ENCODE results near the gene NSUN7.
"Not testable (repeated sequence)": the region's sequence is repeated elsewhere in the genome, so short reads cannot be mapped to it uniquely, and the experiment has no call there.

Gene NSUN7

GRCh38 chr4:40812386-40812785 lies 62.6 kb downstream of the NSUN7 start:
- no peak for ATAC-seq (replicated peaks)
- Mint-ChIP-seq H3K27ac (no peak overlapping the region), H3K36me3 (ENCODE audit: insufficient read depth) (no peaks in the 10 kb centered on the region), H3K9me3 (no peaks in the 10 kb centered on the region), H3K4me1 (ENCODE audit: low read depth in 2 of 2) (no peaks in the 10 kb centered on the region), H3K27me3 (peaks cover 6 to 9% of the 10 kb centered on the region in 2 donors), H3K4me3 (no peak overlapping the region)
- no peak for DNase-seq

- no peaks in the 10 kb centered on the region for H3K4me1 Mint-ChIP-seq (ENCODE audit: low read depth in 2 of 2)
- H3K27ac Mint-ChIP-seq, result no peak overlapping the region
- H3K27me3 Mint-ChIP-seq, result peaks cover 6 to 9% of the 10 kb centered on the region in 2 donors
- no peaks in the 10 kb centered on the region for H3K36me3 Mint-ChIP-seq (ENCODE audit: insufficient read depth)
- no peaks in the 10 kb centered on the region for H3K9me3 Mint-ChIP-seq
- DNase-seq (no peak), ATAC-seq (replicated peaks) (no peak)
- no peak overlapping the region for H3K4me3 Mint-ChIP-seq
These were observed 63.1 kb downstream of the NSUN7 start for GRCh38 chr4:40812856-40813255.

- ATAC-seq (replicated peaks); H3K4me1 Mint-ChIP-seq (ENCODE audit: low read depth in 2 of 2); H3K9me3 Mint-ChIP-seq; H3K27me3 Mint-ChIP-seq; DNase-seq; H3K4me3 Mint-ChIP-seq; H3K27ac Mint-ChIP-seq; H3K36me3 Mint-ChIP-seq (ENCODE audit: insufficient read depth): not testable (repeated sequence)
These were observed 67.4 kb downstream of the NSUN7 start for GRCh38 chr4:40817157-40817556.

GRCh38 chr4:40820101-40820500 lies 70.3 kb downstream of the NSUN7 start:
- Mint-ChIP-seq H3K36me3 (ENCODE audit: insufficient read depth) (peaks cover 4% of the 10 kb centered on the region), H3K27ac (no peak overlapping the region), H3K4me3 (no peak overlapping the region), H3K9me3 (no peaks in the 10 kb centered on the region), H3K27me3 (peaks cover 6 to 23% of the 10 kb centered on the region in 2 donors), H3K4me1 (ENCODE audit: low read depth in 2 of 2) (no peaks in the 10 kb centered on the region)
- ATAC-seq (replicated peaks), result no peak
- DNase-seq, result no peak

GRCh38 chr4:40822420-40823166 lies 72.8 kb downstream of the NSUN7 start:
- DNase-seq (no peak), ATAC-seq (replicated peaks) (no peak)
- Mint-ChIP-seq H3K4me3 (no peak overlapping the region), H3K27me3 (peaks cover 6 to 27% of the 10 kb centered on the region in 2 donors), H3K9me3 (no peaks in the 10 kb centered on the region), H3K27ac (no peak overlapping the region), H3K4me1 (ENCODE audit: low read depth in 2 of 2) (no peaks in the 10 kb centered on the region), H3K36me3 (ENCODE audit: insufficient read depth) (peaks cover 4% of the 10 kb centered on the region)

- peaks cover 22 to 53% of the 10 kb centered on the region in 2 donors for H3K27me3 Mint-ChIP-seq
- H3K4me1 Mint-ChIP-seq (ENCODE audit: low read depth in 2 of 2), result no peaks in the 10 kb centered on the region
- H3K4me3 Mint-ChIP-seq, result no peak overlapping the region
- no peak overlapping the region for H3K27ac Mint-ChIP-seq
- H3K36me3 Mint-ChIP-seq (ENCODE audit: insufficient read depth), result no peaks in the 10 kb centered on the region
- DNase-seq (no peak), ATAC-seq (replicated peaks) (no peak)
- no peaks in the 10 kb centered on the region for H3K9me3 Mint-ChIP-seq
These were observed 75.5 kb downstream of the NSUN7 start for GRCh38 chr4:40825014-40825838.

- Mint-ChIP-seq H3K27ac (no peak overlapping the region), H3K4me1 (ENCODE audit: low read depth in 2 of 2) (no peaks in the 10 kb centered on the region), H3K4me3 (no peak overlapping the region), H3K9me3 (no peaks in the 10 kb centered on the region), H3K36me3 (ENCODE audit: insufficient read depth) (no peaks in the 10 kb centered on the region), H3K27me3 (peaks cover 22 to 53% of the 10 kb centered on the region in 2 donors)
- no peak for DNase-seq
- no peak for ATAC-seq (replicated peaks)
These were observed 77.1 kb downstream of the NSUN7 start for GRCh38 chr4:40826821-40827220.

GRCh38 chr4:40827758-40828157 lies 78.0 kb downstream of the NSUN7 start:
- Mint-ChIP-seq H3K4me3 (no peak overlapping the region), H3K27ac (no peak overlapping the region), H3K27me3 (peaks cover 22 to 50% of the 10 kb centered on the region in 2 donors), H3K9me3 (no peaks in the 10 kb centered on the region), H3K4me1 (ENCODE audit: low read depth in 2 of 2) (no peaks in the 10 kb centered on the region), H3K36me3 (ENCODE audit: insufficient read depth) (no peaks in the 10 kb centered on the region)
- no peak for DNase-seq
- no peak for ATAC-seq (replicated peaks)

- H3K9me3 Mint-ChIP-seq, result no peaks in the 10 kb centered on the region
- no peak for DNase-seq
- H3K27ac Mint-ChIP-seq, result no peak overlapping the region
- no peaks in the 10 kb centered on the region for H3K36me3 Mint-ChIP-seq (ENCODE audit: insufficient read depth)
- no peak overlapping the region for H3K4me3 Mint-ChIP-seq
- no peak for ATAC-seq (replicated peaks)
- no peaks in the 10 kb centered on the region for H3K4me1 Mint-ChIP-seq (ENCODE audit: low read depth in 2 of 2)
- peaks cover 21 to 55% of the 10 kb centered on the region in 2 donors for H3K27me3 Mint-ChIP-seq
These were observed 78.9 kb downstream of the NSUN7 start for GRCh38 chr4:40828661-40829060.

GRCh38 chr4:40829586-40829985 lies 79.8 kb downstream of the NSUN7 start:
- Mint-ChIP-seq H3K9me3 (no peaks in the 10 kb centered on the region), H3K4me1 (ENCODE audit: low read depth in 2 of 2) (no peaks in the 10 kb centered on the region), H3K27ac (no peak overlapping the region), H3K27me3 (peaks cover 21 to 60% of the 10 kb centered on the region in 2 donors), H3K4me3 (no peak overlapping the region), H3K36me3 (ENCODE audit: insufficient read depth) (no peaks in the 10 kb centered on the region)
- no peak for DNase-seq
- no peak for ATAC-seq (replicated peaks)

GRCh38 chr4:40831146-40831907 lies 81.6 kb downstream of the NSUN7 start:
- no peak overlapping the region for H3K27ac Mint-ChIP-seq
- ATAC-seq (replicated peaks), result no peak
- DNase-seq, result no peak
- no peaks in the 10 kb centered on the region for H3K36me3 Mint-ChIP-seq (ENCODE audit: insufficient read depth)
- no peak overlapping the region for H3K4me3 Mint-ChIP-seq
- no peaks in the 10 kb centered on the region for H3K4me1 Mint-ChIP-seq (ENCODE audit: low read depth in 2 of 2)
- no peaks in the 10 kb centered on the region for H3K9me3 Mint-ChIP-seq
- H3K27me3 Mint-ChIP-seq, result peaks cover 21 to 54% of the 10 kb centered on the region in 2 donors

- ATAC-seq (replicated peaks), result no peak
- no peak overlapping the region for H3K27ac Mint-ChIP-seq
These were observed 82.4 kb downstream of the NSUN7 start for GRCh38 chr4:40832175-40832574.

GRCh38 chr4:40833212-40833611 lies 83.5 kb downstream of the NSUN7 start:
- Mint-ChIP-seq H3K27ac (no peak overlapping the region), H3K9me3 (no peaks in the 10 kb centered on the region), H3K4me1 (ENCODE audit: low read depth in 2 of 2) (no peaks in the 10 kb centered on the region), H3K4me3 (no peak overlapping the region), H3K36me3 (ENCODE audit: insufficient read depth) (no peaks in the 10 kb centered on the region), H3K27me3 (peaks cover 21 to 45% of the 10 kb centered on the region in 2 donors)
- no peak for ATAC-seq (replicated peaks)
- DNase-seq, result no peak

More at GRCh38 chr4:40832175-40832574, 82.4 kb downstream of the NSUN7 start:
- DNase-seq, result no peak
- Mint-ChIP-seq H3K9me3 (no peaks in the 10 kb centered on the region), H3K36me3 (ENCODE audit: insufficient read depth) (no peaks in the 10 kb centered on the region), H3K27me3 (peaks cover 21 to 54% of the 10 kb centered on the region in 2 donors), H3K4me1 (ENCODE audit: low read depth in 2 of 2) (no peaks in the 10 kb centered on the region), H3K4me3 (no peak overlapping the region)

Data from effector memory CD8-positive, alpha-beta T cell (primary cell).